ENCODE data around the gene CLEC2D.

Gene CLEC2D

DNA sequence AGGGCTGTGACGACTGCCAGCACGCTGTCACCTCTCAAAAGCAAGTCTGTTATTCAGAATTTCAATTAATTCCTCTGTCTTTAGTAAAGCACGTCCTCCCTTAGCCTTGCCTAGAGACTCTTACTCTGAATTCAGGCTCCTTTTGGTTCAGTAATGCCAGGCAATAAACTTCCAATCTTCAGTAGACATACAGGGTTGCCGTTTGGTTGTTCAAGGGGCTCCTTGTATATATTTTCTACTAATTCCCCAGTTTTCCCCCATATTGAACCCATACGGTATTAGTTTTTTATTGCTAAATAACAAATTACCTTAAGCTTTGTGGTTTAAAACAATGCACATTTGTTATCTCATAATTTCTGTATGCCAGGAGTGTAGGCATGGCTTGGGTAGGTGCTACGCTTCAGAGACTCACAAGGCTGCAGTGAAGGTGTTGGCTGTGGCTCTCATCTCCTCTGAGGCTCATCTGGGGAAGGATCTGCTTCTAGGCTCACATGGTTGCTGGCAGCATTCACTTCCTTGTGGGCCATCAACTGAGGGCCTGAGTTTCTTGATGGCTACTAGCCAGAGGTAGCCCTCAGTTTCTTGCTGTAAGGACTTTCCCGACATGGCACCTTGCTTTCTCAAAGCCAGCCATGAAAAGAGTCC lies 70.7 kb downstream of the CLEC2D start:
- H3K27ac ChIP-seq = peak overlapping the region; percentile 67
- TF ChIP-seq ZFX (IDR thresholded peaks at IDR 0.05; ENCODE audit: borderline replicate concordance) = no peak
- TF ChIP-seq, protein P1, sequence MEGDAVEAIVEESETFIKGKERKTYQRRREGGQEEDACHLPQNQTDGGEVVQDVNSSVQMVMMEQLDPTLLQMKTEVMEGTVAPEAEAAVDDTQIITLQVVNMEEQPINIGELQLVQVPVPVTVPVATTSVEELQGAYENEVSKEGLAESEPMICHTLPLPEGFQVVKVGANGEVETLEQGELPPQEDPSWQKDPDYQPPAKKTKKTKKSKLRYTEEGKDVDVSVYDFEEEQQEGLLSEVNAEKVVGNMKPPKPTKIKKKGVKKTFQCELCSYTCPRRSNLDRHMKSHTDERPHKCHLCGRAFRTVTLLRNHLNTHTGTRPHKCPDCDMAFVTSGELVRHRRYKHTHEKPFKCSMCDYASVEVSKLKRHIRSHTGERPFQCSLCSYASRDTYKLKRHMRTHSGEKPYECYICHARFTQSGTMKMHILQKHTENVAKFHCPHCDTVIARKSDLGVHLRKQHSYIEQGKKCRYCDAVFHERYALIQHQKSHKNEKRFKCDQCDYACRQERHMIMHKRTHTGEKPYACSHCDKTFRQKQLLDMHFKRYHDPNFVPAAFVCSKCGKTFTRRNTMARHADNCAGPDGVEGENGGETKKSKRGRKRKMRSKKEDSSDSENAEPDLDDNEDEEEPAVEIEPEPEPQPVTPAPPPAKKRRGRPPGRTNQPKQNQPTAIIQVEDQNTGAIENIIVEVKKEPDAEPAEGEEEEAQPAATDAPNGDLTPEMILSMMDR (IDR thresholded peaks at IDR 0.05) = no peak

DNA sequence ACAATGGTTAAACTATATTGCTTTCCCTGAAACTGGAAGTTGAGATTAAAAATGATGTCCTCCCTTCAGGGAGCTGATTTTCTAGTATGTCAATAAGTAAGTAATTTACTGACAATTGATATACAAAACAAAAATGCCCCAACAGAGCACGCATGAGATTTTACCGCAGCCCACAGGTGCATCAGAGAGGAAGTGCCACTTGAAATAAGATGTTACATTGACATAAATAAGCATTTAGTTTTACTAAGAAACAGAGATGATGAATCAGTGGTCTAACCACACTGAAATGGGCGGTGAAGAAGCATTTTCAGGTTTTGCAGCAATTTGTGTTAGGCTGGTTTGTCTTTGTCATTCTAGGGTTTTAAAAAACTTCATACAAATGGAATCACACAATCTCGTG lies 72.2 kb downstream of the CLEC2D start:
- H3K27ac ChIP-seq = no peak overlapping the region

DNA sequence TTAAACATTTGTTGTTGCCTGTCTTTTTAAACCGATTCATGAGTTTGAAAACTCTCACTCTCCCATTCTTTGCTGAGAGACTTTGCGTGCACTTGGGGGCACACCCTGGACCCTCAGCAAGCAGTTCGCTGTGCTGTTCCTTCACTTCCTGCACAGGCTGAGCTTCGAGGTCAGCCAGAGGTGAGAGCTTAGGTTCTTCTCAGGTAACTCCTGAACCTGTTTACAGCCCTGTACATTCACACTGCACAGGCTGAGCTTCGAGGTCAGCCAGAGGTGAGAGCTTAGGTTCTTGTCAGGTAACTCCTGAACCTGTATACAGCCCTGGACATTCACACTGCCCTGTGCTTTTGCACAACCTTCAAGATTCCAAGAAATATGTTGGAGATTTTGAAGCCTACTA lies 73.1 kb downstream of the CLEC2D start:
- TF ChIP-seq ZFX (IDR thresholded peaks at IDR 0.05; ENCODE audit: borderline replicate concordance) = no peak
- TF ChIP-seq, protein P1 (IDR thresholded peaks at IDR 0.05) = no peak
- no peak overlapping the region for H3K27ac ChIP-seq

More for the DNA sequence above, 72.2 kb downstream of the CLEC2D start:
- no peak for TF ChIP-seq ZFX (IDR thresholded peaks at IDR 0.05; ENCODE audit: borderline replicate concordance)
- TF ChIP-seq, protein P1 (IDR thresholded peaks at IDR 0.05) = no peak

DNA sequence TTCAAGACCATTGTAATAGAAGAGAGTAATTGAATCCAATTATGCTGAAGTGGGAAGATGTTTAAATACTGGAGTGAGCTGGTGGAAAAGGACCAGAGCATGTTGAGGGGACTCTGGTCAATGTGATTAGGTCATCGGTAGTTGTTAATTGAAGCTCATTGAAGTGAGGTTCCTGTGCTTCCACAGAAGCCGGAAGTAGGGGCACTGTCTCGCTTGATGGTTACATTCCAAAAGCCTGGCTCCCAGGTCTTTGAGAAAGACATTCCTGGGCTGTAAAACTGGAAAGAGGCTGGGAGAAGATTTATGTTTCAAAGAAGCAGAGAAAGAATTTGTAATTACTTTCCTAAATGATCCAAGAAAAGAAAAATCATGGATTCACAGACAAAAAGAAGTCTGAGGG lies 75.7 kb downstream of the CLEC2D start:
- H3K27ac ChIP-seq = no peak overlapping the region
- no peak for TF ChIP-seq ZFX (IDR thresholded peaks at IDR 0.05; ENCODE audit: borderline replicate concordance)
- TF ChIP-seq, protein P1 (IDR thresholded peaks at IDR 0.05) = no peak
